Germinal center (tissue), 1 donor: ENCODE results near the gene MALT1.
"Not testable (repeated sequence)": the region's sequence is repeated elsewhere in the genome, so short reads cannot be mapped to it uniquely, and the experiment has no call there.

Experiments
- DNase-seq: peaks from one replicate; pipeline ENCODE4 v3.0.0; 2012; ENCODE audit warnings: mixed read lengths, low spot score

The MALT1 gene

GRCh38 chr18:58671111-58671631 lies at the start of gene MALT1:
MALT1 (plus strand) TSS chr18:58671465; CDS start chr18:58671644, 179 bp downstream.
- peak; percentile 95 for DNase-seq

GRCh38 chr18:58624011-58624410 lies 47.3 kb upstream of the MALT1 start:
- DNase-seq = no peak

- DNase-seq = no peak
Measured at GRCh38 chr18:58625839-58626238, 45.4 kb upstream of the MALT1 start.

- no peak for DNase-seq
Measured at GRCh38 chr18:58630071-58630470, 41.2 kb upstream of the MALT1 start.

GRCh38 chr18:58631301-58631700 lies 40.0 kb upstream of the MALT1 start:
- no peak for DNase-seq

GRCh38 chr18:58632552-58632951 lies 38.7 kb upstream of the MALT1 start:
- DNase-seq = no peak

GRCh38 chr18:58633874-58634273 lies 37.4 kb upstream of the MALT1 start:
- DNase-seq = no peak

GRCh38 chr18:58635891-58636290 lies 35.4 kb upstream of the MALT1 start:
- no peak for DNase-seq

- no peak for DNase-seq
Measured at GRCh38 chr18:58637197-58637596, 34.1 kb upstream of the MALT1 start.

GRCh38 chr18:58637946-58638345 lies 33.3 kb upstream of the MALT1 start:
- DNase-seq = no peak

GRCh38 chr18:58638441-58638840 lies 32.8 kb upstream of the MALT1 start:
- peak; percentile 49 for DNase-seq

- DNase-seq = no peak
Measured at GRCh38 chr18:58639237-58639636, 32.0 kb upstream of the MALT1 start.

- no peak for DNase-seq
Measured at GRCh38 chr18:58639751-58640427, 31.4 kb upstream of the MALT1 start.

- DNase-seq = no peak
Measured at GRCh38 chr18:58640428-58640805, 30.8 kb upstream of the MALT1 start.

GRCh38 chr18:58640891-58641610 lies 30.2 kb upstream of the MALT1 start:
- DNase-seq = no peak

GRCh38 chr18:58643557-58643956 lies 27.7 kb upstream of the MALT1 start:
- not testable (repeated sequence) for DNase-seq

GRCh38 chr18:58645398-58645797 lies 25.9 kb upstream of the MALT1 start:
- no peak for DNase-seq

GRCh38 chr18:58646334-58646862 lies 24.9 kb upstream of the MALT1 start:
- no peak for DNase-seq

- DNase-seq = no peak
Measured at GRCh38 chr18:58649966-58650816, 21.1 kb upstream of the MALT1 start.

- not testable (repeated sequence) for DNase-seq
Measured at GRCh38 chr18:58650830-58651229, 20.4 kb upstream of the MALT1 start.

- DNase-seq = not testable (repeated sequence)
Measured at GRCh38 chr18:58653144-58653722, 18.0 kb upstream of the MALT1 start.
